Smooth muscle cell (in vitro differentiated cells): ENCODE measurements around the gene NUP188. TPM values are rescaled to one million over a fixed set of nuclear protein-coding genes. Genes with fewer than 3 reads are reported as not detected.

Experiments used
- DNase-seq: peaks from one replicate; lab custom pipeline; 2025; ENCODE audit not compliant: unreplicated experiment; lab: John Stamatoyannopoulos, UW
- H2AFZ ChIP-seq: fragments of 200-600 bp; sonication (generic); 2 replicates; pipeline ENCODE4 v1.6.0; 2016; ENCODE audit warnings: antibody characterized with exemption, low read depth, mild to moderate bottlenecking
- H3F3A ChIP-seq: fragments of 200-600 bp; sonication (generic); 2 replicates; pipeline ENCODE4 v1.6.0; 2017; ENCODE audit warnings: antibody characterized with exemption, low read depth
- H3K27ac ChIP-seq: fragments of 200-600 bp; sonication (generic); 2 replicates; pipeline ENCODE4 v1.5.1; 2016; ENCODE audit warnings: low read depth, mild to moderate bottlenecking
- H3K27me3 ChIP-seq: fragments of 200-600 bp; sonication (generic); 2 replicates; pipeline ENCODE4 v1.6.1; 2016; ENCODE audit warnings: low read depth, mild to moderate bottlenecking
- H3K36me3 ChIP-seq: fragments of 200-600 bp; sonication (generic); 2 replicates; pipeline ENCODE4 v1.5.1; 2016; ENCODE audit warnings: low read depth
- H3K4me1 ChIP-seq: fragments of 200-600 bp; sonication (generic); 2 replicates; pipeline ENCODE4 v1.5.1; 2016; ENCODE audit warnings: low read depth
- H3K4me2 ChIP-seq: fragments of 200-600 bp; sonication (generic); 2 replicates; pipeline ENCODE4 v1.6.0; 2016; ENCODE audit warnings: mild to moderate bottlenecking
- H3K4me3 ChIP-seq: fragments of 200-600 bp; sonication (generic); 2 replicates; pipeline ENCODE4 v1.5.1; 2016; ENCODE audit warnings: mild to moderate bottlenecking
- H3K79me2 ChIP-seq: fragments of 200-600 bp; sonication (generic); 2 replicates; pipeline ENCODE4 v1.6.0; 2016; ENCODE audit warnings: low read depth, mild to moderate bottlenecking
- H3K9ac ChIP-seq: fragments of 200-600 bp; sonication (generic); 2 replicates; pipeline ENCODE4 v1.6.0; 2016; ENCODE audit warnings: low read depth
- H3K9me3 ChIP-seq: fragments of 200-600 bp; sonication (generic); replicated peaks from 2 replicates; pipeline ENCODE4 v1.5.1; 2016; ENCODE audit warnings: low read depth
- H4K20me1 ChIP-seq: fragments of 200-600 bp; sonication (generic); 2 replicates; pipeline ENCODE4 v1.6.0; 2016; ENCODE audit warnings: low read depth
- WGBS: methylation state at CpG from one replicate; pipeline ENCODE4 v1.1.7; 2016; ENCODE audit warnings: low lambda C conversion rate; 5-methylcytosine and 5-hydroxymethylcytosine counted together
- polyA plus RNA-seq: library from polyadenylated mRNA; unstranded; fragments of >200 nt; fragmentation: Nextera tagmentation; extraction: Ambion mirVana; gene quantifications from 2 replicates; pipeline ENCODE4 v1.2.1, GENCODE V29; 2016
- total RNA-seq: library from RNA; depleted of rRNA; stranded (reverse); fragments of >200 nt; gene quantifications from 2 replicates; pipeline ENCODE4 v1.2.3, GENCODE V29; 2014
- TF ChIP-seq, protein P1 (sequence below): fragments of 200-600 bp; sonication (generic); IDR thresholded peaks from 2 replicates; pipeline ENCODE4 v1.5.1; 2017; ENCODE audit warnings: borderline replicate concordance, mild to moderate bottlenecking, antibody characterized with exemption; ENCODE audit not compliant: insufficient read depth, poor library complexity, severe bottlenecking

NUP188 gene
- total and polyA plus RNA-seq, 2 experiments from 2014 or later: 31.9 to 45.8 TPM

DNA sequence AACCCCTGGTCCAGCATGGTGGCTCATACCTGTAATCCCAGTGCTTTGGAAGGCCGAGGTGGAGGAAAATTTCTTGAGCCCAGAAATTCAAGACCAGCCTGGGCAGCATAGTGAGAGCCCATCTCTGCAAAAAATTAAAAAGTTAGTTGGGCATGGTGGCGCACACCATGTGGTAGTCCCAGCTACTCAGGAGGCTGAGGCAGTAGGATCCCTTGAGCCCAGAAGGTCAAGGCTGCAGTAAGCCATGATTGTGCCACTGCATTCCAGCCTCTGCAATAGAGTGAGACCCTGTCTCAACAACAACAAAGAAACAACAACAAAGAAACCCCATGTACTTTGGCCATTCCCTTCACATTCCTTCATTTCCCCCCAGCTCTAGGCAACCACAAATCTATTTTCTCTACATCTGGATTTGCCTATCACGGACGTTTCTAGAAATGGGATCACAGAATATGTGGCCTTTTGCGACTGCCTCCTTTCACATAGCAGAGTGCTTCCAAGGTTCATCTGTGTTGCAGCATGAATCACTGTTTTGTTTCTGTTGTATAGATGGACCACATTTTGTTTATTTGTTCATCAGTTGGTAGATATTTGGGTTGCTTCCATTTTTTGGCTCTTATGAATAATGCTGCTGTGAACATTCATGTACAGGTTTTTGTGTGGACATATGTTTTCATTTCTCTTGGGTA, 106.8 kb downstream of the NUP188 start:
- no peaks in the 10 kb centered on the region for H4K20me1 ChIP-seq
- no peak overlapping the region for H3K4me2 ChIP-seq
- H2AFZ ChIP-seq: no peak overlapping the region
- H3K27ac ChIP-seq: no peak overlapping the region
- H3K79me2 ChIP-seq: no peaks in the 10 kb centered on the region
- H3K27me3 ChIP-seq: no peaks in the 10 kb centered on the region
- TF ChIP-seq, protein P1, sequence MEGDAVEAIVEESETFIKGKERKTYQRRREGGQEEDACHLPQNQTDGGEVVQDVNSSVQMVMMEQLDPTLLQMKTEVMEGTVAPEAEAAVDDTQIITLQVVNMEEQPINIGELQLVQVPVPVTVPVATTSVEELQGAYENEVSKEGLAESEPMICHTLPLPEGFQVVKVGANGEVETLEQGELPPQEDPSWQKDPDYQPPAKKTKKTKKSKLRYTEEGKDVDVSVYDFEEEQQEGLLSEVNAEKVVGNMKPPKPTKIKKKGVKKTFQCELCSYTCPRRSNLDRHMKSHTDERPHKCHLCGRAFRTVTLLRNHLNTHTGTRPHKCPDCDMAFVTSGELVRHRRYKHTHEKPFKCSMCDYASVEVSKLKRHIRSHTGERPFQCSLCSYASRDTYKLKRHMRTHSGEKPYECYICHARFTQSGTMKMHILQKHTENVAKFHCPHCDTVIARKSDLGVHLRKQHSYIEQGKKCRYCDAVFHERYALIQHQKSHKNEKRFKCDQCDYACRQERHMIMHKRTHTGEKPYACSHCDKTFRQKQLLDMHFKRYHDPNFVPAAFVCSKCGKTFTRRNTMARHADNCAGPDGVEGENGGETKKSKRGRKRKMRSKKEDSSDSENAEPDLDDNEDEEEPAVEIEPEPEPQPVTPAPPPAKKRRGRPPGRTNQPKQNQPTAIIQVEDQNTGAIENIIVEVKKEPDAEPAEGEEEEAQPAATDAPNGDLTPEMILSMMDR: no peak
- H3K4me1 ChIP-seq: no peaks in the 10 kb centered on the region
- H3K9me3 ChIP-seq: no peaks in the 10 kb centered on the region
- H3F3A ChIP-seq: no peaks in the 10 kb centered on the region
- no peaks in the 10 kb centered on the region for H3K36me3 ChIP-seq
- no peak overlapping the region for H3K4me3 ChIP-seq
- H3K9ac ChIP-seq: no peak overlapping the region
- no peak for DNase-seq
- WGBS: 82% methylated on average over 5 of the region's 5 CpGs

Other genes starting within 250 kb of the NUP188 start
- gene PKN3, start 245.2 kb upstream of the NUP188 start, total RNA-seq: 0.63 and 1.4 TPM in 2 replicates
- 1.5 and 2.2 TPM in 2 replicates for gene PKN3, start 245.2 kb upstream of the NUP188 start, polyA plus RNA-seq
- 19.9 and 20.8 TPM in 2 replicates for gene ZDHHC12, start 223.6 kb upstream of the NUP188 start, total RNA-seq
- 31.3 and 49.0 TPM in 2 replicates for gene ZDHHC12, start 223.6 kb upstream of the NUP188 start, polyA plus RNA-seq
- 35.1 and 38.4 TPM in 2 replicates for gene ZER1, start 175.8 kb upstream of the NUP188 start, total RNA-seq
- 30.6 and 34.6 TPM in 2 replicates for gene ZER1, start 175.8 kb upstream of the NUP188 start, polyA plus RNA-seq
- gene TBC1D13, start 160.4 kb upstream of the NUP188 start, total RNA-seq: 7.6 and 25.5 TPM in 2 replicates
- 27.4 and 29.3 TPM in 2 replicates for gene TBC1D13, start 160.4 kb upstream of the NUP188 start, polyA plus RNA-seq
- gene ENDOG, start 129.2 kb upstream of the NUP188 start, total RNA-seq: 10.8 and 18.4 TPM in 2 replicates
- gene ENDOG, start 129.2 kb upstream of the NUP188 start, polyA plus RNA-seq: 30.5 and 35.1 TPM in 2 replicates
- gene SPOUT1, start 117.9 kb upstream of the NUP188 start, total RNA-seq: 6.2 and 8.7 TPM in 2 replicates
- 44.8 and 50.4 TPM in 2 replicates for gene SPOUT1, start 117.9 kb upstream of the NUP188 start, polyA plus RNA-seq
- gene KYAT1, start 65.7 kb upstream of the NUP188 start, total RNA-seq: 3.1 and 10.2 TPM in 2 replicates
- 7.7 and 9.3 TPM in 2 replicates for gene KYAT1, start 65.7 kb upstream of the NUP188 start, polyA plus RNA-seq
- 44.9 and 50.1 TPM in 2 replicates for gene LRRC8A, start 65.6 kb upstream of the NUP188 start, total RNA-seq
- 48.6 and 58.3 TPM in 2 replicates for gene LRRC8A, start 65.6 kb upstream of the NUP188 start, polyA plus RNA-seq
- gene PHYHD1, start 26.7 kb upstream of the NUP188 start, total RNA-seq: 7.3 and 17.3 TPM in 2 replicates
- 30.5 and 37.6 TPM in 2 replicates for gene PHYHD1, start 26.7 kb upstream of the NUP188 start, polyA plus RNA-seq
- gene DOLK, start 96 bp upstream of the NUP188 start, total RNA-seq: 14.1 and 18.7 TPM in 2 replicates
- gene DOLK, start 96 bp upstream of the NUP188 start, polyA plus RNA-seq: 26.2 and 31.3 TPM in 2 replicates
- 25.9 and 44.8 TPM in 2 replicates for gene SH3GLB2, start 80.6 kb downstream of the NUP188 start, total RNA-seq
- 31.9 and 94.9 TPM in 2 replicates for gene SH3GLB2, start 80.6 kb downstream of the NUP188 start, polyA plus RNA-seq
- gene MIGA2, start 88.9 kb downstream of the NUP188 start, total RNA-seq: 17.8 and 21.6 TPM in 2 replicates
- gene MIGA2, start 88.9 kb downstream of the NUP188 start, polyA plus RNA-seq: 18.1 and 21.5 TPM in 2 replicates
- gene DOLPP1, start 133.4 kb downstream of the NUP188 start, total RNA-seq: 14.4 and 18.1 TPM in 2 replicates
- gene DOLPP1, start 133.4 kb downstream of the NUP188 start, polyA plus RNA-seq: 17.8 and 21.5 TPM in 2 replicates
- 20.0 and 24.3 TPM in 2 replicates for gene CRAT, start 163.1 kb downstream of the NUP188 start, total RNA-seq
- 38.4 and 52.3 TPM in 2 replicates for gene CRAT, start 163.1 kb downstream of the NUP188 start, polyA plus RNA-seq
- 78.2 and 119 TPM in 2 replicates for gene PTPA, start 163.7 kb downstream of the NUP188 start, total RNA-seq
- 88.7 and 94.9 TPM in 2 replicates for gene PTPA, start 163.7 kb downstream of the NUP188 start, polyA plus RNA-seq
- 23.0 and 28.3 TPM in 2 replicates for gene IER5L, start 230.6 kb downstream of the NUP188 start, total RNA-seq
- gene IER5L, start 230.6 kb downstream of the NUP188 start, polyA plus RNA-seq: 31.7 and 38.6 TPM in 2 replicates